CD14-positive monocyte (primary cell): ENCODE measurements around the gene CFD. TPM values are rescaled to one million over a fixed set of nuclear protein-coding genes. Genes with fewer than 3 reads are reported as not detected.
A peak's percentile ranks its signal among the peaks of the same experiment; 100 is the strongest.

Experiments
- DNase-seq, 3 donors: peaks; one replicate each; pipeline ENCODE4 v3.0.0-alpha.2; 2011 to 2022
- H2AFZ ChIP-seq: 2 replicates; pipeline ENCODE4 v1.6.0; 2012; ENCODE audit warnings: mild to moderate bottlenecking, low read depth, low read length, inconsistent platforms; ENCODE audit not compliant: insufficient read depth, poor library complexity, severe bottlenecking
- H3K27ac ChIP-seq, 2 donors: 1 replicate in 1 of 2; 2 replicates in 1 of 2; pipeline ENCODE4 v1.5.1; 2012 to 2013; ENCODE audit warnings: low read length in 2 of 2, control low read depth in 1 of 2, inconsistent platforms in 1 of 2, low read depth in 1 of 2, mild to moderate bottlenecking in 1 of 2
- H3K27me3 ChIP-seq, 2 donors: one replicate each; pipeline versions ENCODE4 v1.6.0 to v1.6.1; 2011 to 2013; ENCODE audit warnings: low read length in 2 of 2; ENCODE audit not compliant: control insufficient read depth in 2 of 2, insufficient read depth in 2 of 2
- H3K36me3 ChIP-seq, 2 donors: replicated peaks in 1 of 2; 1 replicate in 1 of 2; 2 replicates in 1 of 2; pipeline versions ENCODE4 v1.5.1 to v1.6.1; 2012 to 2013; ENCODE audit warnings: low read length in 2 of 2, control low read depth in 1 of 2, inconsistent platforms in 1 of 2, mild to moderate bottlenecking in 1 of 2; ENCODE audit not compliant: insufficient read depth in 2 of 2, control insufficient read depth in 1 of 2
- H3K4me1 ChIP-seq, 2 donors: 1 replicate in 1 of 2; 2 replicates in 1 of 2; pipeline versions ENCODE4 v1.5.1 to v1.6.1; 2012 to 2013; ENCODE audit warnings: low read length in 2 of 2, control low read depth in 1 of 2, inconsistent platforms in 1 of 2, mild to moderate bottlenecking in 1 of 2, moderate library complexity in 1 of 2; ENCODE audit not compliant: insufficient read depth in 2 of 2, control insufficient read depth in 1 of 2
- H3K4me2 ChIP-seq: replicated peaks from 2 replicates; pipeline ENCODE3; 2012; ENCODE audit warnings: low read length, moderate library complexity, mild to moderate bottlenecking; ENCODE audit not compliant: poor library complexity, severe bottlenecking; ENCODE audit errors: extremely low read depth
- H3K4me3 ChIP-seq, 3 experiments: fragments of 200-600 bp in 1 of 3; sonication (generic) in 1 of 3; replicated peaks in 1 of 3; 1 replicate in 2 of 3; 2 replicates in 1 of 3; pipeline ENCODE4 v1.5.1; 2011 to 2013; ENCODE audit warnings: low read length in 3 of 3, mild to moderate bottlenecking in 3 of 3, control low read depth in 2 of 3, low read depth in 2 of 3, inconsistent platforms in 1 of 3, moderate library complexity in 1 of 3
- H3K79me2 ChIP-seq: 2 replicates; pipeline ENCODE4 v1.6.0; 2012; ENCODE audit warnings: mild to moderate bottlenecking, control low read depth, inconsistent platforms, low read length, moderate library complexity; ENCODE audit not compliant: insufficient read depth
- H3K9ac ChIP-seq: 2 replicates; pipeline ENCODE4 v1.6.0; 2017; ENCODE audit warnings: low read length, mild to moderate bottlenecking; ENCODE audit not compliant: insufficient read depth, poor library complexity, severe bottlenecking
- H3K9me3 ChIP-seq, 2 donors: replicated peaks in 1 of 2; 1 replicate in 1 of 2; 2 replicates in 1 of 2; pipeline versions ENCODE4 v1.5.1 to v1.6.1; 2012 to 2013; ENCODE audit warnings: low read length in 2 of 2, control low read depth in 1 of 2; ENCODE audit not compliant: control insufficient read depth in 1 of 2, insufficient read depth in 1 of 2
- H4K20me1 ChIP-seq: 2 replicates; pipeline ENCODE4 v1.6.0; 2012; ENCODE audit warnings: mild to moderate bottlenecking, low read length, control low read depth, moderate library complexity; ENCODE audit not compliant: insufficient read depth
- H3K27ac Mint-ChIP-seq, 7 donors: one replicate each; pipeline ENCODE4 v1.8.0; 2020; ENCODE audit warnings: mild to moderate bottlenecking in 7 of 7, mixed read lengths in 7 of 7, moderate library complexity in 6 of 7, inconsistent platforms in 2 of 7
- H3K27me3 Mint-ChIP-seq, 3 donors: one replicate each; pipeline ENCODE4 v1.8.0; 2021 to 2022; ENCODE audit warnings: low read depth in 3 of 3, mild to moderate bottlenecking in 3 of 3, mixed read lengths in 3 of 3, moderate library complexity in 3 of 3, inconsistent platforms in 1 of 3
- H3K36me3 Mint-ChIP-seq, 2 donors: one replicate each; pipeline ENCODE4 v1.8.0; 2020; ENCODE audit warnings: mixed read lengths in 2 of 2, inconsistent platforms in 1 of 2, mild to moderate bottlenecking in 1 of 2
- H3K4me1 Mint-ChIP-seq: one replicate; pipeline ENCODE4 v1.8.0; 2020; ENCODE audit warnings: mild to moderate bottlenecking, mixed read lengths
- H3K4me3 Mint-ChIP-seq, 2 donors: one replicate each; pipeline ENCODE4 v1.8.0; 2020; ENCODE audit warnings: mild to moderate bottlenecking in 2 of 2, mixed read lengths in 2 of 2, moderate library complexity in 1 of 2
- H3K9me3 Mint-ChIP-seq, 7 donors: one replicate each; pipeline ENCODE4 v1.8.0; 2020 to 2022; ENCODE audit warnings: mixed read lengths in 7 of 7, mild to moderate bottlenecking in 6 of 7, moderate library complexity in 6 of 7, inconsistent platforms in 2 of 7
- WGBS: methylation state at CpG from one replicate; pipeline ENCODE4 v1.1.5; 2013; ENCODE audit warnings: missing lambda C conversion rate; ENCODE audit not compliant: insufficient coverage; 5-methylcytosine and 5-hydroxymethylcytosine counted together
- intact Hi-C, 2 donors: fragments of 100-400 bp; cut with micrococcal nuclease; formaldehyde crosslinking; loops; one replicate each; pipeline versions ENCODE4 v1.15.0 to v1.15.1; 2023
- polyA plus RNA-seq, 3 donors: library from polyadenylated mRNA; depleted of rRNA in 1 of 3; unstranded in 2 of 3; stranded (reverse) in 1 of 3; fragments of 300-500 nt in 2 of 3; fragments of >200 nt in 1 of 3; fragmentation: Illumina TruSeq in 2 of 3; gene quantifications; 1 replicate in 2 of 3; 2 replicates in 1 of 3; pipeline ENCODE4 v1.2.3, GENCODE V29; 2012 to 2021
- TF ChIP-seq, protein P1 (sequence below): fragments of 200-600 bp; IDR thresholded peaks from one replicate; pipeline ENCODE4 v1.8.0; 2022; ENCODE audit warnings: antibody characterized with exemption, mild to moderate bottlenecking

Gene CFD
- polyA plus RNA-seq, 3 donors: 272 to 862 (median 654) TPM

GRCh38 chr19:897442-898039, 38.1 kb downstream of the CFD start:
- Histone ChIP-seq H3K4me2 (no peak overlapping the region), H3K36me3 (peaks cover 33 to 49% of the 10 kb centered on the region in 2 donors), H3K9me3 (no peaks in the 10 kb centered on the region), H3K27me3 (no peaks in the 10 kb centered on the region), H3K79me2 (peaks cover 3% of the 10 kb centered on the region), H2AFZ (no peak overlapping the region), H3K4me1 (peaks cover 6 to 11% of the 10 kb centered on the region in 2 donors), H3K4me3 (no peak overlapping the region), H3K9ac (no peak overlapping the region), H3K27ac (no peak overlapping the region), H4K20me1 (peaks cover 58% of the 10 kb centered on the region)
- Mint-ChIP-seq H3K27ac (peak overlapping the region in 1 of 7 donors; percentile 56), H3K4me3 (no peak overlapping the region), H3K36me3 (peaks cover 32 to 54% of the 10 kb centered on the region in 2 donors), H3K27me3 (peaks cover 0 to 3% (median 2%) of the 10 kb centered on the region in 3 donors), H3K9me3 (no peaks in the 10 kb centered on the region), H3K4me1 (peaks cover 13% of the 10 kb centered on the region)
- TF ChIP-seq, protein P1, sequence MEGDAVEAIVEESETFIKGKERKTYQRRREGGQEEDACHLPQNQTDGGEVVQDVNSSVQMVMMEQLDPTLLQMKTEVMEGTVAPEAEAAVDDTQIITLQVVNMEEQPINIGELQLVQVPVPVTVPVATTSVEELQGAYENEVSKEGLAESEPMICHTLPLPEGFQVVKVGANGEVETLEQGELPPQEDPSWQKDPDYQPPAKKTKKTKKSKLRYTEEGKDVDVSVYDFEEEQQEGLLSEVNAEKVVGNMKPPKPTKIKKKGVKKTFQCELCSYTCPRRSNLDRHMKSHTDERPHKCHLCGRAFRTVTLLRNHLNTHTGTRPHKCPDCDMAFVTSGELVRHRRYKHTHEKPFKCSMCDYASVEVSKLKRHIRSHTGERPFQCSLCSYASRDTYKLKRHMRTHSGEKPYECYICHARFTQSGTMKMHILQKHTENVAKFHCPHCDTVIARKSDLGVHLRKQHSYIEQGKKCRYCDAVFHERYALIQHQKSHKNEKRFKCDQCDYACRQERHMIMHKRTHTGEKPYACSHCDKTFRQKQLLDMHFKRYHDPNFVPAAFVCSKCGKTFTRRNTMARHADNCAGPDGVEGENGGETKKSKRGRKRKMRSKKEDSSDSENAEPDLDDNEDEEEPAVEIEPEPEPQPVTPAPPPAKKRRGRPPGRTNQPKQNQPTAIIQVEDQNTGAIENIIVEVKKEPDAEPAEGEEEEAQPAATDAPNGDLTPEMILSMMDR: peak; percentile 29
- DNase-seq: no peak
- intact Hi-C loops: no loop called here
- 98% methylated on average over 25 of the region's 26 CpGs for WGBS

- no peak overlapping the region for H3K4me3 Mint-ChIP-seq
- Histone ChIP-seq H4K20me1 (peaks cover 68% of the 10 kb centered on the region), H3K36me3 (peaks cover 33 to 49% of the 10 kb centered on the region in 2 donors), H3K9me3 (no peaks in the 10 kb centered on the region), H3K27ac (no peak overlapping the region), H3K4me2 (no peak overlapping the region), H2AFZ (no peak overlapping the region), H3K79me2 (peaks cover 5% of the 10 kb centered on the region), H3K4me1 (peaks cover 2 to 6% of the 10 kb centered on the region in 2 donors), H3K9ac (no peak overlapping the region), H3K4me3 (no peak overlapping the region), H3K27me3 (no peaks in the 10 kb centered on the region)
- DNase-seq: no peak
- H3K9me3 Mint-ChIP-seq: no peaks in the 10 kb centered on the region
- intact Hi-C loops: no loop called here
- H3K36me3 Mint-ChIP-seq: peaks cover 32 to 63% of the 10 kb centered on the region in 2 donors
- TF ChIP-seq, protein P1: no peak
- H3K27me3 Mint-ChIP-seq: peaks cover 0 to 3% (median 2%) of the 10 kb centered on the region in 3 donors
- no peak overlapping the region for H3K27ac Mint-ChIP-seq
- 92% methylated on average over 15 of the region's 20 CpGs for WGBS
- H3K4me1 Mint-ChIP-seq: peaks cover 9% of the 10 kb centered on the region
Observed at GRCh38 chr19:898663-899062, 39.2 kb downstream of the CFD start.
